CD4-positive, CD25-positive, alpha-beta regulatory T cell (primary cell): ENCODE results near the gene LENEP. TPM values are rescaled to one million over a fixed set of nuclear protein-coding genes. Genes with fewer than 3 reads are reported as not detected.
"Not testable (repeated sequence)": the region's sequence is repeated elsewhere in the genome, so short reads cannot be mapped to it uniquely, and the experiment has no call there.

Experiments used
- ATAC-seq, 2 donors: fragments of 150-1000 bp; cut with Tn5 transposase; one replicate each; pipeline ENCODE4 v1.10.0; 2021; ENCODE audit warnings: low read depth in 2 of 2, moderate number of reproducible peaks in 2 of 2, moderate library complexity in 1 of 2
- DNase-seq, 3 donors: peaks; one replicate each; pipeline versions ENCODE4 v3.0.0 to v3.0.0-alpha.2; 2012 to 2022; ENCODE audit warnings: mixed read lengths in 1 of 3
- H3K27ac ChIP-seq: one replicate; pipeline ENCODE4 v1.7.0; 2013; ENCODE audit warnings: mild to moderate bottlenecking, low read length; ENCODE audit not compliant: insufficient read depth, poor library complexity, severe bottlenecking
- H3K27me3 ChIP-seq: one replicate; pipeline ENCODE4 v1.7.0; 2013; ENCODE audit warnings: low read length; ENCODE audit not compliant: control insufficient read depth, insufficient read depth
- H3K36me3 ChIP-seq: one replicate; pipeline ENCODE4 v1.7.0; 2013; ENCODE audit warnings: mild to moderate bottlenecking, low read length, moderate library complexity; ENCODE audit not compliant: control insufficient read depth, insufficient read depth
- H3K4me1 ChIP-seq: 2 replicates; pipeline ENCODE4 v1.7.0; 2013; ENCODE audit warnings: mild to moderate bottlenecking, low read length; ENCODE audit not compliant: insufficient read depth, control insufficient read depth, poor library complexity, severe bottlenecking
- H3K4me3 ChIP-seq: one replicate; pipeline ENCODE4 v1.7.0; 2013; ENCODE audit warnings: low read depth, mild to moderate bottlenecking, low read length, moderate library complexity
- H3K9me3 ChIP-seq, 2 experiments: 1 replicate in 1 of 2; 2 replicates in 1 of 2; pipeline ENCODE4 v1.7.0; 2013; ENCODE audit warnings: low read length in 2 of 2, mild to moderate bottlenecking in 1 of 2, moderate library complexity in 1 of 2; ENCODE audit not compliant: control insufficient read depth in 2 of 2
- H3K27ac Mint-ChIP-seq, 3 donors: one replicate each; pipeline ENCODE4 v1.8.0; 2020 to 2022; ENCODE audit warnings: mild to moderate bottlenecking in 3 of 3, mixed read lengths in 3 of 3, moderate library complexity in 2 of 3
- H3K27me3 Mint-ChIP-seq: one replicate; pipeline ENCODE4 v1.8.0; 2022; ENCODE audit warnings: mild to moderate bottlenecking, mixed read lengths
- H3K36me3 Mint-ChIP-seq: one replicate; pipeline ENCODE4 v1.8.0; 2020; ENCODE audit warnings: mixed read lengths
- H3K4me1 Mint-ChIP-seq, 4 donors: one replicate each; pipeline ENCODE4 v1.8.0; 2020 to 2022; ENCODE audit warnings: mixed read lengths in 4 of 4, mild to moderate bottlenecking in 1 of 4
- H3K4me3 Mint-ChIP-seq, 4 donors: one replicate each; pipeline ENCODE4 v1.8.0; 2020 to 2022; ENCODE audit warnings: mild to moderate bottlenecking in 4 of 4, mixed read lengths in 4 of 4, moderate library complexity in 3 of 4
- H3K9me3 Mint-ChIP-seq, 7 donors: one replicate each; pipeline ENCODE4 v1.8.0; 2020 to 2022; ENCODE audit warnings: mixed read lengths in 7 of 7, mild to moderate bottlenecking in 3 of 7, moderate library complexity in 2 of 7
- polyA plus RNA-seq, 4 donors: library from polyadenylated mRNA; unstranded; fragments of 300-500 nt; fragmentation: Illumina TruSeq; gene quantifications; one replicate each; pipeline ENCODE4 v1.2.3, GENCODE V29; 2021
- total RNA-seq: library from RNA; stranded (reverse); gene quantifications from one replicate; pipeline ENCODE4 v1.2.3, GENCODE V29; 2022

The LENEP gene
- total and polyA plus RNA-seq, 5 donors from 2014 or later: not detected

DNA sequence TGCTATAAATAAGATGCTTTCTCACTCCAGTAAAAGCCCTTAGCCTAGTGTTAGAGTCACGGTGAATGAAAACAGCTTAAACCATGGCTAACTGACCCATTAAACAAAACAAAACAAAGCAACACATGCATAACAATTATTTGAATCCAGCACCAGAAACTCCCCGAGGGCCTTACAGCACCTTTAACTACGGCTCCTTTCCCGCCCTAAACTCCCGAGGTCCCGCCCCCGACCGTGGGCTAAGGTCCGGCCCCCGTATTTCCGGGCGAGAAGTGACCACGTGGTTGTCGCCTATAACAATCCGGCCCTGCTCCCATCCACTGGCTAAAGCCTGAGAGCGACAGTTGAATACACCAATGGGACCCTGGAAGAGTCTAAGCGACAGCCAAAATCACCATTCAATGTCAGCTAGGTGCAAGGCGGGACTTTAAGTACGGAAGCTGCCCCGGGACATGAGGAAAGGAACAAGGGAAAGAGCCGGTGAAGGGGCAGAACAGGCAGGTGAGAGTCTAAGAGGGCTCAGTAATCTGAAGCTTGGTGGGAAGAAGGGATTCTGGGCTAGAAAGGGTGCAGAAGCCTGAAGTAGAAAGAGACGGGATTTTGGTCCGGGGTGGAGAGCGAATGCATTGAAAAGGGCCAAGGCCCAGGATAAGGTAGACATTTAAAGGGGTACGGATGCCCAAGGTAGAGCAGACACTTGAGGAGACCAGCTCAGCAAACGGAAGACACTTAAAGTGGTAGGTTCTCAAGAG is 10.3 kb upstream of the LENEP start, which contains the start of gene FLAD1:
FLAD1 (plus strand) TSS at position 448 of the 752 bp plus-strand sequence. CDS start 351 bp downstream, outside the sequence.
- H3K4me1 Mint-ChIP-seq: peaks cover 0 to 7% (median 3%) of the 10 kb centered on the region in 4 donors
- H3K9me3 ChIP-seq: no peaks in the 10 kb centered on the region
- peak within 1 kb of the TSS; percentile 85 for H3K27ac ChIP-seq
- H3K27ac Mint-ChIP-seq: no peak within 1 kb of the TSS
- ATAC-seq: peak; percentile 100
- no peaks in the 10 kb centered on the region for H3K9me3 Mint-ChIP-seq
- peaks cover 5% of the 10 kb centered on the region for H3K36me3 ChIP-seq
- H3K27me3 ChIP-seq: no peaks in the 10 kb centered on the region
- no peak within 1 kb of the TSS for H3K4me3 Mint-ChIP-seq
- peak within 1 kb of the TSS; percentile 98 for H3K4me3 ChIP-seq
- no peaks in the 10 kb centered on the region for H3K27me3 Mint-ChIP-seq
- peaks cover 30% of the 10 kb centered on the region for H3K4me1 ChIP-seq
- H3K36me3 Mint-ChIP-seq: peaks cover 3% of the 10 kb centered on the region
- peak; percentile 95 to 100 (median 95) for DNase-seq

DNA sequence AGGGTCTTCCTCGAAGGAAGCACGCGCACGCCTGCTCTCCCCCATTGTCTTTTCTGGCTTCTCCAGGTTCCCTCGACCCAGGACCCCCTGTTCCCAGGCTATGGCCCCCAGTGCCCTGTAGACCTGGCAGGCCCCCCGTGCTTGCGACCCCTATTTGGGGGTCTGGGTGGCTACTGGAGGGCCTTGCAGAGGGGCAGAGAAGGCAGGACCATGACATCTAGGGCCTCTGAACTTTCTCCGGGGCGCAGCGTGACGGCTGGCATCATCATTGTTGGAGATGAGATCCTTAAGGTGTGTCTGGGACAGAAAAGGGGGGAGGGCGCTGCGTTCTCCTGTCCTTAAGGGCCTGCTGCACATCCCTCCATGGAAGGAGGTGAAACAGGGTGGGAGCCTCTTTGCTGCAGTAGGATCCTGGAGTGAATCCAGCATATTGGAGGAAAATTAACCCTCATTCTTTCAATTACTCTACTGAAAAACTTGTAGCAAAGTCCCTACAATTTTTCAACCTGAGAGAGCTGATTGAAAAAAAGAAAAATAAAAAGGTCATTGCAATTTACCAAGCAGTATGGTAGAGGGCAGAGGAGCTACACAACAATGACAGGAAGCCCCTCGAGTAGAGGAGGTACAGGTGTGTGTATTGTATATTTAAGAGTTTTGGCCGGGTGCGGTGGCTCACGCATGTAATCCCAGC is 9.5 kb upstream of the LENEP start:
- Mint-ChIP-seq H3K9me3 (no peaks in the 10 kb centered on the region), H3K4me3 (no peak overlapping the region), H3K27ac (no peak overlapping the region), H3K4me1 (peaks cover 0 to 13% (median 7%) of the 10 kb centered on the region in 4 donors), H3K36me3 (peaks cover 8% of the 10 kb centered on the region), H3K27me3 (no peaks in the 10 kb centered on the region)
- Histone ChIP-seq H3K9me3 (no peaks in the 10 kb centered on the region), H3K4me1 (peaks cover 30% of the 10 kb centered on the region), H3K27me3 (no peaks in the 10 kb centered on the region), H3K4me3 (peak overlapping the region; percentile 98), H3K36me3 (peaks cover 12% of the 10 kb centered on the region), H3K27ac (peak overlapping the region; percentile 85)
- ATAC-seq (no peak), DNase-seq (no peak)

DNA sequence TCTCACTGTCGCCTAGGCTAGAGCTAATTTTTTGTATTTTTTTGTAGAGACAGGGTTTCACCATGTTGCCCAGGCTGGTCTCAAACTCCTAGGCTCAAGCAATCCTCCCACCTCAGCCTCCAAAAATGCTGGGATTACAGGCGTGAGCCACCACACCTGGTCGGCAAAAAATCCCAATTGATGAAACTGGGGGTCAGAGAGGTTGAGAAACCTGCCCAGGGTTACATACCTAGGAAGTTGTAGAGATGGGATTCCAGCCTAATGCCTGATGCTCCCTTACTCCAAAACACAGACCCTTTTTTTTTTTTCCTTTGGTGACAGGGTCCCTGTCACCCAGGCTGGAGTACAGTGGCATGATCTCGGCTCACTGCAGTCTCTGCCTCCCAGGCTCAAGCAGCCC is 6.7 kb upstream of the LENEP start:
- ATAC-seq, H3K9me3 Mint-ChIP-seq, DNase-seq, H3K9me3 ChIP-seq, H3K27ac ChIP-seq, H3K4me3 ChIP-seq, H3K27me3 ChIP-seq, H3K27me3 Mint-ChIP-seq: not testable (repeated sequence)
- Histone ChIP-seq H3K4me1 (peaks cover 30% of the 10 kb centered on the region), H3K36me3 (peaks cover 30% of the 10 kb centered on the region)
- Mint-ChIP-seq H3K4me3 (peak overlapping the region in 1 of 4 donors; percentile 43), H3K27ac (peak overlapping the region in 1 of 3 donors; percentile 48), H3K36me3 (peaks cover 10% of the 10 kb centered on the region), H3K4me1 (peaks cover 0 to 18% (median 10%) of the 10 kb centered on the region in 4 donors)

DNA sequence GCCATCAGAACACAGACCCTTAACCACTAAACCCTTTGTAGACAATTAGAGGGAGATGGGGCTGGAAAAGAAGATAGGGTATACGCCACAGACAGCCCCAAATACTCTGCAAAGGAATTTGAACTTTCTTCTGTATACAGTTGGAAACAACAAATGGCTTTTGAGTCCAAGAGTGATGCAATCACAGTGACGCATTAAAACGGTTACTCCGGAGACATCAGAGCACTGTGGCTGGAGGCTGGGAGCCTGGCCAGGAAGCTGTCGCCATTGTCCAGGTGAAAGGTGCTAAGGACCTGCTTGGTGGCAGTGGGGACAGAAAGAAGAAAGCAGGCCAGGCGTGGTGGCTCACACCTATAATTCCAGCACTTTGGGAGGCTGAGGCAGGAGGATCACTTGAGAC is 6.1 kb upstream of the LENEP start:
- H3K4me1 ChIP-seq: peaks cover 27% of the 10 kb centered on the region
- H3K27me3 ChIP-seq: no peaks in the 10 kb centered on the region
- H3K36me3 ChIP-seq: peaks cover 30% of the 10 kb centered on the region
- ATAC-seq (no peak), DNase-seq (no peak)
- no peaks in the 10 kb centered on the region for H3K9me3 ChIP-seq
- peaks cover 11% of the 10 kb centered on the region for H3K36me3 Mint-ChIP-seq
- no peak overlapping the region for H3K27ac ChIP-seq
- peaks cover 0 to 18% (median 10%) of the 10 kb centered on the region in 4 donors for H3K4me1 Mint-ChIP-seq
- no peaks in the 10 kb centered on the region for H3K27me3 Mint-ChIP-seq
- no peak overlapping the region for H3K27ac Mint-ChIP-seq
- H3K4me3 ChIP-seq: no peak overlapping the region
- peak overlapping the region in 1 of 4 donors; percentile 43 for H3K4me3 Mint-ChIP-seq
- H3K9me3 Mint-ChIP-seq: no peaks in the 10 kb centered on the region

DNA sequence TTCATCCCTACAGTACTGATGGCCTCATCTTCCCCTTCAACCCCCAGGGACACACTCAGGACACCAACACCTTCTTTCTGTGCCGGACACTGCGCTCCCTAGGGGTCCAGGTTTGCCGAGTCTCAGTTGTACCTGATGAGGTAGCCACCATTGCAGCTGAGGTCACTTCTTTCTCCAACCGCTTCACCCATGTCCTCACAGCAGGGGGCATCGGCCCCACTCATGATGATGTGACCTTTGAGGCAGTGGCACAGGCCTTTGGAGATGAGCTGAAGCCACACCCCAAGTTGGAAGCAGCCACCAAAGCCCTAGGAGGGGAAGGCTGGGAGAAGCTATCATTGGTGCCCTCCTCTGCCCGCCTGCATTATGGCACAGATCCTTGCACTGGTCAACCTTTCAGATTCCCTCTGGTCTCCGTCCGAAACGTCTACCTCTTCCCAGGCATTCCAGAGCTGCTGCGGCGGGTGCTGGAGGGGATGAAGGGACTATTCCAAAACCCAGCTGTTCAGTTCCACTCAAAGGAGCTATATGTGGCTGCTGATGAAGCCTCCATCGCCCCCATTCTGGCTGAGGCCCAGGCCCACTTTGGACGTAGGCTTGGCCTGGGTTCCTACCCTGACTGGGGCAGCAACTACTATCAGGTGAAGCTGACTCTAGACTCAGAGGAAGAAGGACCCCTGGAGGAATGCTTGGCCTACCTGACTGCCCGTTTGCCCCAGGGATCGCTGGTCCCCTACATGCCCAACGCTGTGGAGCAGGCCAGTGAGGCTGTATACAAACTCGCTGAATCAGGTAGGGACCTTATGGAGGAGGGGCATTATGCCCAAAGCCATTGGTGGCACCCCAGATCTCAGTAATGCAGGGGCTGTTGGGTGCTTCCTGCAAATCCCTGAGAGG is 5.1 kb upstream of the LENEP start:
- no peaks in the 10 kb centered on the region for H3K9me3 Mint-ChIP-seq
- peaks cover 13% of the 10 kb centered on the region for H3K36me3 Mint-ChIP-seq
- no peaks in the 10 kb centered on the region for H3K9me3 ChIP-seq
- DNase-seq (no peak), ATAC-seq (no peak)
- H3K27me3 Mint-ChIP-seq: no peaks in the 10 kb centered on the region
- no peak overlapping the region for H3K4me3 ChIP-seq
- no peak overlapping the region for H3K27ac Mint-ChIP-seq
- no peak overlapping the region for H3K27ac ChIP-seq
- peaks cover 20% of the 10 kb centered on the region for H3K4me1 ChIP-seq
- peaks cover 30% of the 10 kb centered on the region for H3K36me3 ChIP-seq
- no peak overlapping the region for H3K4me3 Mint-ChIP-seq
- peaks cover 0 to 18% (median 10%) of the 10 kb centered on the region in 4 donors for H3K4me1 Mint-ChIP-seq
- H3K27me3 ChIP-seq: no peaks in the 10 kb centered on the region

DNA sequence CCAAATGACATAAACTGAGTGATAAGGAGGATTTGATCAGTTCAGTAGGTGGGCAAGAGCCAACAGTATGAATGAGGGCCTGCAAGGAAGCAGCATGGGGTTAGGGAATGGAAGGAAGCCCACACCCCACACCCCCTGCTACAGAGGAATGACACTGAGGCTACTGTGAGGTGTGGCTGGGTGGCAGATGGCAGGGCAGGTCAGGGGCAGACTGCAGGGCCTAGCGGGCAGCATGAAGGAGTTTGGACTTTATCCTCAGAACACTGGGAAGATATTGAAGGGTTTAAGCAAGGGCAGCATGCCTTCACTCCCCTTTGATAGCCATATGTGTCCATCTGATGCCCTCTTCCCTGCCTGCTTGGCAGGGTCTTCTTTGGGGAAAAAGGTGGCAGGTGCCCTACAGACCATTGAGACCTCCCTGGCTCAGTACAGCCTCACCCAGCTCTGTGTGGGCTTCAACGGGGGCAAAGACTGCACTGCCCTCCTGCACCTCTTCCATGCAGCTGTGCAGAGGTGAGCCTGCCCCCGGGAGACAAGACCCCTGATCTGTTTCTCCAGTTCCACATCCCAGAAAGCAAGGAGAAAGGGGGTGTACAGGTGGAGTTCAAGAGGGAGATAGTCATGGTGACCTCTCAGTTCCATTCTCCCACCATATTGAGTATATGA is 4.1 kb upstream of the LENEP start:
- ATAC-seq: no peak
- Mint-ChIP-seq H3K36me3 (peaks cover 13% of the 10 kb centered on the region), H3K4me3 (no peak overlapping the region), H3K4me1 (peaks cover 0 to 18% (median 7%) of the 10 kb centered on the region in 4 donors), H3K27me3 (no peaks in the 10 kb centered on the region), H3K27ac (peak overlapping the region in 1 of 3 donors; percentile 29), H3K9me3 (no peaks in the 10 kb centered on the region)
- Histone ChIP-seq H3K9me3 (no peaks in the 10 kb centered on the region), H3K27me3 (no peaks in the 10 kb centered on the region), H3K4me1 (peaks cover 10% of the 10 kb centered on the region), H3K4me3 (no peak overlapping the region), H3K27ac (no peak overlapping the region), H3K36me3 (peaks cover 30% of the 10 kb centered on the region)
- DNase-seq: no peak

DNA sequence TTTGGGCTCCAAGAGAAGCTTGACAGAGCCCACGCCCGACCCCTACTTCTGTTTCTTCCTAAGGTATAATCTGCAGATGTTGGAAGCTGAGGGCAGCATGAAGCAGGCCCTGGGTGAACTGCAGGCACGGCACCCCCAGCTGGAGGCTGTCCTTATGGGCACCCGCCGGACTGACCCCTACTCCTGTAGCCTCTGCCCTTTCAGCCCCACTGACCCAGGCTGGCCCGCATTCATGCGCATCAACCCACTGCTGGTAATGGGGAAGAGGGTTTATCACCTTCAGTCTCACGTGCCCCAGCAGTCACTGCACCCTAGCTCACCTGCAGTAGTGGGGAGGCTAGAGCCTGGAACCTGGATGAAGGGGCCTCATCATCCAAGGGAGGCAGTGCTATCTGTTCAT is 3.1 kb upstream of the LENEP start:
- no peak overlapping the region for H3K27ac Mint-ChIP-seq
- no peak overlapping the region for H3K4me3 ChIP-seq
- peaks cover 0 to 18% (median 7%) of the 10 kb centered on the region in 4 donors for H3K4me1 Mint-ChIP-seq
- no peaks in the 10 kb centered on the region for H3K27me3 ChIP-seq
- DNase-seq (no peak), ATAC-seq (no peak)
- H3K36me3 ChIP-seq: peaks cover 30% of the 10 kb centered on the region
- peaks cover 13% of the 10 kb centered on the region for H3K36me3 Mint-ChIP-seq
- no peaks in the 10 kb centered on the region for H3K9me3 ChIP-seq
- H3K27ac ChIP-seq: no peak overlapping the region
- H3K4me1 ChIP-seq: peaks cover under 1% of the 10 kb centered on the region
- no peak overlapping the region for H3K4me3 Mint-ChIP-seq
- no peaks in the 10 kb centered on the region for H3K9me3 Mint-ChIP-seq
- no peaks in the 10 kb centered on the region for H3K27me3 Mint-ChIP-seq
